Measurements from ENCODE around the gene PAK6.

Gene PAK6

GRCh38 chr15:40279437-40280141 lies 40.7 kb downstream of the PAK6 start:
- DNase-seq (ENCODE audit: low read depth in 1 of 2, low spot score in 1 of 2), result peak in 1 of 2 experiments; percentile 51
- H3K27ac ChIP-seq (replicated peaks), result no peak overlapping the region
- no peak overlapping the region for H3K4me3 ChIP-seq (replicated peaks; ENCODE audit: insufficient read depth, low read length)
- TF ChIP-seq REST (IDR thresholded peaks at IDR 0.05; ENCODE audit: insufficient replicate concordance, low read depth) (no peak), CTCF (IDR thresholded peaks at IDR 0.05; ENCODE audit: insufficient read depth, low read length) (peak; percentile 70)
- no peaks in the 10 kb centered on the region for H3K27me3 ChIP-seq (ENCODE audit: insufficient read depth, poor library complexity, severe bottlenecking)

- no peak for DNase-seq (ENCODE audit: low read depth in 1 of 2, low spot score in 1 of 2)
- H3K27me3 ChIP-seq (ENCODE audit: insufficient read depth, poor library complexity, severe bottlenecking), result no peaks in the 10 kb centered on the region
- no peak overlapping the region for H3K4me3 ChIP-seq (replicated peaks; ENCODE audit: insufficient read depth, low read length)
- TF ChIP-seq SPI1 (IDR thresholded peaks at IDR 0.05; ENCODE audit: borderline replicate concordance, low read depth), result no peak
- TF ChIP-seq REST (IDR thresholded peaks at IDR 0.05; ENCODE audit: insufficient replicate concordance, low read depth), result no peak
- no peak for TF ChIP-seq GABPA (IDR thresholded peaks at IDR 0.05; ENCODE audit: low read depth)
- no peak for TF ChIP-seq CTCF (IDR thresholded peaks at IDR 0.05; ENCODE audit: insufficient read depth, low read length)
- no peak for TF ChIP-seq POLR2AphosphoS5 (IDR thresholded peaks at IDR 0.05; ENCODE audit: low read depth)
- no peak overlapping the region for H3K27ac ChIP-seq (replicated peaks)
Observed at GRCh38 chr15:40280260-40281056, 41.6 kb downstream of the PAK6 start.

GRCh38 chr15:40281057-40281800 lies 42.4 kb downstream of the PAK6 start:
- no peak overlapping the region for H3K4me3 ChIP-seq (replicated peaks; ENCODE audit: insufficient read depth, low read length)
- TF ChIP-seq CTCF (IDR thresholded peaks at IDR 0.05; ENCODE audit: insufficient read depth, low read length) (no peak), POLR2AphosphoS5 (IDR thresholded peaks at IDR 0.05; ENCODE audit: low read depth) (no peak), GABPA (IDR thresholded peaks at IDR 0.05; ENCODE audit: low read depth) (no peak), SPI1 (IDR thresholded peaks at IDR 0.05; ENCODE audit: borderline replicate concordance, low read depth) (no peak), REST (IDR thresholded peaks at IDR 0.05; ENCODE audit: insufficient replicate concordance, low read depth) (no peak)
- no peaks in the 10 kb centered on the region for H3K27me3 ChIP-seq (ENCODE audit: insufficient read depth, poor library complexity, severe bottlenecking)
- no peak for DNase-seq (ENCODE audit: low read depth in 1 of 2, low spot score in 1 of 2)
- no peak overlapping the region for H3K27ac ChIP-seq (replicated peaks)

All from HL-60 (cell line).